ENCODE measurements around the gene NKX6-1.

- TF ChIP-seq, protein P1, sequence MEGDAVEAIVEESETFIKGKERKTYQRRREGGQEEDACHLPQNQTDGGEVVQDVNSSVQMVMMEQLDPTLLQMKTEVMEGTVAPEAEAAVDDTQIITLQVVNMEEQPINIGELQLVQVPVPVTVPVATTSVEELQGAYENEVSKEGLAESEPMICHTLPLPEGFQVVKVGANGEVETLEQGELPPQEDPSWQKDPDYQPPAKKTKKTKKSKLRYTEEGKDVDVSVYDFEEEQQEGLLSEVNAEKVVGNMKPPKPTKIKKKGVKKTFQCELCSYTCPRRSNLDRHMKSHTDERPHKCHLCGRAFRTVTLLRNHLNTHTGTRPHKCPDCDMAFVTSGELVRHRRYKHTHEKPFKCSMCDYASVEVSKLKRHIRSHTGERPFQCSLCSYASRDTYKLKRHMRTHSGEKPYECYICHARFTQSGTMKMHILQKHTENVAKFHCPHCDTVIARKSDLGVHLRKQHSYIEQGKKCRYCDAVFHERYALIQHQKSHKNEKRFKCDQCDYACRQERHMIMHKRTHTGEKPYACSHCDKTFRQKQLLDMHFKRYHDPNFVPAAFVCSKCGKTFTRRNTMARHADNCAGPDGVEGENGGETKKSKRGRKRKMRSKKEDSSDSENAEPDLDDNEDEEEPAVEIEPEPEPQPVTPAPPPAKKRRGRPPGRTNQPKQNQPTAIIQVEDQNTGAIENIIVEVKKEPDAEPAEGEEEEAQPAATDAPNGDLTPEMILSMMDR (IDR thresholded peaks at IDR 0.05) = no peak
- no peak for TF ChIP-seq POLR2A (IDR thresholded peaks at IDR 0.05)
Observed at GRCh38 chr4:84515075-84515474, 16.0 kb upstream of the NKX6-1 start.

Measured in lower leg skin (tissue), 3 donors.